Muscle of leg (tissue), 11 donors: ENCODE measurements around the gene BCL2. TPM values are rescaled to one million over a fixed set of nuclear protein-coding genes. Genes with fewer than 3 reads are reported as not detected.
A peak's percentile ranks its signal among the peaks of the same experiment; 100 is the strongest.

Experiments
- DNase-seq: peaks from one replicate; pipeline ENCODE4 v3.0.0; 2013
- H3K27ac ChIP-seq: one replicate; pipeline ENCODE4 v1.5.1; 2013; ENCODE audit warnings: mild to moderate bottlenecking, low read length, control low read depth
- H3K27me3 ChIP-seq: one replicate; pipeline ENCODE4 v1.6.1; 2013; ENCODE audit warnings: low read length; ENCODE audit not compliant: control insufficient read depth, insufficient read depth
- H3K36me3 ChIP-seq: one replicate; pipeline ENCODE4 v1.6.1; 2013; ENCODE audit warnings: low read length; ENCODE audit not compliant: control insufficient read depth, insufficient read depth
- H3K4me1 ChIP-seq: one replicate; pipeline ENCODE4 v1.6.1; 2013; ENCODE audit warnings: low read length; ENCODE audit not compliant: control insufficient read depth, insufficient read depth
- H3K4me3 ChIP-seq: one replicate; pipeline ENCODE4 v1.5.1; 2013; ENCODE audit warnings: low read length, control low read depth
- H3K9me3 ChIP-seq: replicated peaks from 2 replicates; pipeline ENCODE4 v1.6.1; 2013; ENCODE audit warnings: low read depth, low read length; ENCODE audit not compliant: control insufficient read depth
- WGBS: methylation state at CpG from one replicate; pipeline ENCODE4 v1.1.5; 2013; ENCODE audit warnings: missing lambda C conversion rate; ENCODE audit not compliant: insufficient coverage; 5-methylcytosine and 5-hydroxymethylcytosine counted together
- polyA plus RNA-seq, 8 donors: library from polyadenylated mRNA; unstranded; fragments of 120-200 nt; gene quantifications; one replicate each; pipeline versions ENCODE4 v1.2.1 to v1.2.3, GENCODE V29; 2013; ENCODE audit warnings: inconsistent platforms in 1 of 8, low replicate concordance in 1 of 8; ENCODE audit not compliant: insufficient read length in 8 of 8, insufficient read depth in 1 of 8
- total RNA-seq: library from RNA; stranded (reverse); fragments of 120-200 nt; gene quantifications from one replicate; pipeline ENCODE4 v1.2.4, GENCODE V29; 2013

Gene BCL2
- total and polyA plus RNA-seq, 9 donors: 13.0 to 22.3 (median 16.5) TPM

- Histone ChIP-seq H3K27ac (no peak overlapping the region), H3K4me3 (no peak overlapping the region), H3K9me3 (no peaks in the 10 kb centered on the region), H3K36me3 (no peaks in the 10 kb centered on the region), H3K4me1 (no peaks in the 10 kb centered on the region), H3K27me3 (no peaks in the 10 kb centered on the region)
- 83% methylated on average over 2 of the region's 5 CpGs for WGBS
- DNase-seq: no peak
Measured at GRCh38 chr18:63085611-63086010, 234.0 kb downstream of the BCL2 start.

GRCh38 chr18:63084219-63084618 lies 235.3 kb downstream of the BCL2 start:
- Histone ChIP-seq H3K9me3 (no peaks in the 10 kb centered on the region), H3K4me1 (no peaks in the 10 kb centered on the region), H3K27ac (no peak overlapping the region), H3K4me3 (no peak overlapping the region), H3K36me3 (no peaks in the 10 kb centered on the region), H3K27me3 (no peaks in the 10 kb centered on the region)
- 100% methylated on average over 1 of the region's 7 CpGs for WGBS
- no peak for DNase-seq

GRCh38 chr18:63083555-63083954 lies 236.0 kb downstream of the BCL2 start:
- Histone ChIP-seq H3K4me3 (no peak overlapping the region), H3K27me3 (no peaks in the 10 kb centered on the region), H3K9me3 (no peaks in the 10 kb centered on the region), H3K4me1 (no peaks in the 10 kb centered on the region), H3K27ac (no peak overlapping the region), H3K36me3 (no peaks in the 10 kb centered on the region)
- DNase-seq: no peak
- WGBS: 100% methylated on average over 1 of the region's 2 CpGs

GRCh38 chr18:63083020-63083531 lies 236.5 kb downstream of the BCL2 start:
- Histone ChIP-seq H3K9me3 (no peaks in the 10 kb centered on the region), H3K27ac (no peak overlapping the region), H3K4me3 (no peak overlapping the region), H3K27me3 (no peaks in the 10 kb centered on the region), H3K4me1 (no peaks in the 10 kb centered on the region), H3K36me3 (no peaks in the 10 kb centered on the region)
- no peak for DNase-seq
- WGBS: 64% methylated on average over 4 of the region's 8 CpGs

- Histone ChIP-seq H3K9me3 (no peaks in the 10 kb centered on the region), H3K36me3 (no peaks in the 10 kb centered on the region), H3K27me3 (no peaks in the 10 kb centered on the region), H3K4me1 (no peaks in the 10 kb centered on the region), H3K4me3 (no peak overlapping the region), H3K27ac (no peak overlapping the region)
- 100% methylated on average over 1 of the region's 7 CpGs for WGBS
- no peak for DNase-seq
Measured at GRCh38 chr18:63082366-63083019, 237.1 kb downstream of the BCL2 start.

- Histone ChIP-seq H3K27me3 (no peaks in the 10 kb centered on the region), H3K27ac (no peak overlapping the region), H3K4me1 (no peaks in the 10 kb centered on the region), H3K9me3 (no peaks in the 10 kb centered on the region), H3K36me3 (no peaks in the 10 kb centered on the region), H3K4me3 (no peak overlapping the region)
- DNase-seq: no peak
- WGBS: no CpG with 5 or more reads among the region's 1 CpG
Measured at GRCh38 chr18:63079114-63079513, 240.5 kb downstream of the BCL2 start.

GRCh38 chr18:63078471-63078870 lies 241.1 kb downstream of the BCL2 start:
- WGBS: 100% methylated on average over 1 of the region's 4 CpGs
- Histone ChIP-seq H3K4me1 (no peaks in the 10 kb centered on the region), H3K36me3 (no peaks in the 10 kb centered on the region)

GRCh38 chr18:63074981-63075404 lies 244.6 kb downstream of the BCL2 start:
- 14% methylated on average over 16 of the region's 19 CpGs for WGBS
- Histone ChIP-seq H3K27me3 (no peaks in the 10 kb centered on the region), H3K4me1 (no peaks in the 10 kb centered on the region), H3K4me3 (peak overlapping the region; percentile 27), H3K36me3 (no peaks in the 10 kb centered on the region), H3K9me3 (no peaks in the 10 kb centered on the region), H3K27ac (peak overlapping the region; percentile 56)
- DNase-seq: peak; percentile 86

More at GRCh38 chr18:63078471-63078870, 241.1 kb downstream of the BCL2 start:
- Histone ChIP-seq H3K9me3 (no peaks in the 10 kb centered on the region), H3K27me3 (no peaks in the 10 kb centered on the region), H3K27ac (no peak overlapping the region), H3K4me3 (no peak overlapping the region)
- DNase-seq: peak; percentile 27

- no peak overlapping the region for H3K27ac ChIP-seq
- no CpG with 5 or more reads among the region's 2 CpGs for WGBS
- no peaks in the 10 kb centered on the region for H3K27me3 ChIP-seq
- H3K36me3 ChIP-seq: no peaks in the 10 kb centered on the region
- H3K4me1 ChIP-seq: no peaks in the 10 kb centered on the region
- no peaks in the 10 kb centered on the region for H3K9me3 ChIP-seq
- H3K4me3 ChIP-seq: no peak overlapping the region
- DNase-seq: no peak
Measured at GRCh38 chr18:63073481-63073880, 246.1 kb downstream of the BCL2 start.
